PC-3 (cell line): ENCODE data around the gene BCAS3. TPM values are rescaled to one million over a fixed set of nuclear protein-coding genes. Genes with fewer than 3 reads are reported as not detected.
A peak's percentile ranks its signal among the peaks of the same experiment; 100 is the strongest.

Source experiments
- ATAC-seq: fragments of 200-7000 bp; cut with Tn5 transposase; 2 replicates; pipeline ENCODE4 v1.9.1; 2020; ENCODE audit warnings: mild to moderate bottlenecking, moderate library complexity
- BruUV-seq: library from RNA; stranded (reverse); fragments of 400-500 nt; replicated peaks from 2 replicates; lab custom pipeline; 2021; lab: Mats Ljungman, UMichigan
- CTCF ChIA-PET: fragments of 300-600 bp; sonication (Branson Sonifier 250); formaldehyde crosslinking; loops from one replicate; lab custom pipeline; 2022; ENCODE audit warnings: antibody characterized with exemption; lab: Charles Lee
- POLR2A ChIA-PET: fragments of 300-600 bp; sonication (Branson Sonifier 250); formaldehyde crosslinking; loops from one replicate; lab custom pipeline; 2022; ENCODE audit warnings: antibody characterized with exemption; ENCODE audit not compliant: unreplicated experiment; lab: Charles Lee
- DNase-seq: peaks from one replicate; pipeline ENCODE4 v3.0.0-alpha.2; 2015
- H2AFZ ChIP-seq: fragments of 300-600 bp; sonication (generic); 2 replicates; pipeline ENCODE4 v1.6.0; 2016; ENCODE audit warnings: antibody characterized with exemption, low read length
- H3F3A ChIP-seq: fragments of 300-600 bp; sonication (generic); one replicate; pipeline ENCODE4 v1.6.0; 2017; ENCODE audit warnings: antibody characterized with exemption, low read length, control low read depth, mild to moderate bottlenecking; ENCODE audit not compliant: unreplicated experiment
- H3K27ac ChIP-seq: fragments of 300-600 bp; sonication (generic); 2 replicates; pipeline ENCODE4 v1.5.1; 2016; ENCODE audit warnings: mild to moderate bottlenecking, low read length
- H3K27me3 ChIP-seq: fragments of 300-600 bp; sonication (generic); 2 replicates; pipeline ENCODE4 v1.6.1; 2016; ENCODE audit warnings: low read length, mixed read lengths
- H3K36me3 ChIP-seq: fragments of 300-600 bp; sonication (generic); 2 replicates; pipeline ENCODE4 v1.6.1; 2016; ENCODE audit warnings: low read depth, mixed run types, low read length, mixed read lengths
- H3K4me1 ChIP-seq: fragments of 300-600 bp; sonication (generic); 2 replicates; pipeline ENCODE4 v1.5.1; 2016; ENCODE audit warnings: low read length; ENCODE audit not compliant: insufficient read depth
- H3K4me2 ChIP-seq: fragments of 300-600 bp; sonication (generic); 2 replicates; pipeline ENCODE4 v1.6.0; 2016; ENCODE audit warnings: low read length
- H3K4me3 ChIP-seq: fragments of 300-600 bp; sonication (generic); 2 replicates; pipeline ENCODE4 v1.5.1; 2016; ENCODE audit warnings: mild to moderate bottlenecking, low read length, mixed read lengths
- H3K79me2 ChIP-seq: fragments of 300-600 bp; sonication (generic); 2 replicates; pipeline ENCODE4 v1.6.1; 2017; ENCODE audit warnings: low read length, mixed read lengths
- H3K9ac ChIP-seq: fragments of 300-600 bp; sonication (generic); 2 replicates; pipeline ENCODE4 v1.6.0; 2016; ENCODE audit warnings: mild to moderate bottlenecking, low read length
- H3K9me2 ChIP-seq: fragments of 300-600 bp; sonication (generic); replicated peaks from 2 replicates; pipeline ENCODE4 v1.6.1; 2016; ENCODE audit warnings: mixed run types, low read length, mixed read lengths
- H3K9me3 ChIP-seq: fragments of 300-600 bp; sonication (generic); 2 replicates; pipeline ENCODE4 v1.6.1; 2016; ENCODE audit warnings: low read length, mixed read lengths
- H4K20me1 ChIP-seq: fragments of 300-600 bp; sonication (generic); 2 replicates; pipeline ENCODE4 v1.6.1; 2016; ENCODE audit warnings: low read length, mixed read lengths
- EZH2 ChIP-seq: fragments of 300-600 bp; sonication (generic); IDR thresholded peaks from one replicate; pipeline ENCODE4 v1.6.1; 2017; ENCODE audit warnings: antibody characterized with exemption, mild to moderate bottlenecking, low read length; ENCODE audit not compliant: unreplicated experiment
- EZH2phosphoT487 ChIP-seq: fragments of 300-600 bp; sonication (generic); IDR thresholded peaks from 2 replicates; pipeline ENCODE4 v1.6.1; 2018; ENCODE audit warnings: mild to moderate bottlenecking, antibody characterized with exemption, low read length, borderline replicate concordance
- intact Hi-C: fragments of 100-400 bp; cut with micrococcal nuclease; formaldehyde crosslinking; loops from 2 replicates; pipeline ENCODE4 v1.9.0; 2023
- total RNA-seq: library from RNA; depleted of rRNA; stranded (reverse); fragments of >200 nt; gene quantifications from 2 replicates; pipeline ENCODE4 v1.2.3, GENCODE V29; 2014
- TF ChIP-seq, protein P1 (sequence below): fragments of 300-600 bp; sonication (generic); conservative IDR thresholded peaks from 2 replicates; pipeline ENCODE4 v1.5.1; 2017; ENCODE audit warnings: antibody characterized with exemption, low read depth, mild to moderate bottlenecking, low read length

BCAS3 gene
- total RNA-seq, 1 experiment from 2014 or later = 25.9 TPM

DNA sequence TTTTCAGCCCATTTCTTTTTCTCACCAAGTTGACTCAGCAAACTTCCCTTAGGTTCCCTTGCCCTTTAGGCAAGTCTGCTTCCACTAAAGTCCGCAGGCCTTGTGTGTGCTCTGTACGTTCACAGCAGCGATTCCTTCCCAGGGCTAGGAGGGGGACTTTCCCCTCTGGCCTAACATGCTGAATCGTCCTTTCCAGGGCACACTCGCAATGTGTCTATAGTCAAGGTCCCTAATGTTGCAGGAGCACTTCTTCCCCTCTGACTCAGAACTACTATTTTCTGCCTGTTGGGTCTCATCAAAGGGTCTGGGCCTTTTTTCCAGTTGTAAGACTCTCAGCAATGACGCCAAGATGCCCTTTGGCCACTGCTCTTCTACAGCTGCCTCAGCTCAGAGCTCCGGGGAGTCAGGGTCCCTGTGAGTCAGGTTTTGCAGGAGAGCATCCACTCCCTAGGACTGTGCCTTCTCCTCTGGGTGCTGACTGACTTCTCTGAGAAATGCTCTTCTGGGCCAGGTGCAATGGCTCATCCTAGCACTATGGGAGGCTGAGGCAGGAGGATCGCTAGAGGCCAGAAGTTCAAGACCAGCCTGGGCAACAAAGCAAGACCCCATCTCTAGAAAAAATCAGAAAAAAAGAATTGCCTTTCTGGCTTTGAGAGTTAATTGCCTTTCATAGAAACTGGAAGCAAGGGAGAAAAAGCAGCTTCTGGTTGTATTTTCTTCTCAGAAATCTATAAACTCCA lies 657.6 kb downstream of the BCAS3 start:
- Histone ChIP-seq H3F3A (peaks cover 22% of the 10 kb centered on the region), H3K4me1 (peaks cover 56% of the 10 kb centered on the region), H4K20me1 (no peaks in the 10 kb centered on the region), H3K27me3 (no peaks in the 10 kb centered on the region), H3K79me2 (no peaks in the 10 kb centered on the region), H3K9me3 (no peaks in the 10 kb centered on the region), H3K9ac (peak overlapping the region; percentile 59), H3K4me3 (0 out of 2 replicates have a peak overlapping the region, but pooled peaks have one; percentile 12), H3K27ac (peak overlapping the region; percentile 93), H3K9me2 (no peaks in the 10 kb centered on the region), H3K36me3 (no peaks in the 10 kb centered on the region), H2AFZ (no peak overlapping the region), H3K4me2 (peak overlapping the region; percentile 74)
- peak; percentile 72 for DNase-seq
- ChIA-PET POLR2A (no interaction called here), CTCF (interaction anchor here (0.6 to 1.1 kb wide), 5 partner anchors 14 to 364 kb away, joined by 3 to 6 read pairs (median 3); no protein-coding TSS in a partner anchor)
- no TSS peak for BruUV-seq
- no peak for TF ChIP-seq EZH2phosphoT487
- ATAC-seq = peak; percentile 5; the same call in 1 of the 2 replicates
- intact Hi-C loops = loop anchor here (5.0 kb wide), 2 partner anchors 232 to 333 kb away; no protein-coding TSS in a partner anchor

DNA sequence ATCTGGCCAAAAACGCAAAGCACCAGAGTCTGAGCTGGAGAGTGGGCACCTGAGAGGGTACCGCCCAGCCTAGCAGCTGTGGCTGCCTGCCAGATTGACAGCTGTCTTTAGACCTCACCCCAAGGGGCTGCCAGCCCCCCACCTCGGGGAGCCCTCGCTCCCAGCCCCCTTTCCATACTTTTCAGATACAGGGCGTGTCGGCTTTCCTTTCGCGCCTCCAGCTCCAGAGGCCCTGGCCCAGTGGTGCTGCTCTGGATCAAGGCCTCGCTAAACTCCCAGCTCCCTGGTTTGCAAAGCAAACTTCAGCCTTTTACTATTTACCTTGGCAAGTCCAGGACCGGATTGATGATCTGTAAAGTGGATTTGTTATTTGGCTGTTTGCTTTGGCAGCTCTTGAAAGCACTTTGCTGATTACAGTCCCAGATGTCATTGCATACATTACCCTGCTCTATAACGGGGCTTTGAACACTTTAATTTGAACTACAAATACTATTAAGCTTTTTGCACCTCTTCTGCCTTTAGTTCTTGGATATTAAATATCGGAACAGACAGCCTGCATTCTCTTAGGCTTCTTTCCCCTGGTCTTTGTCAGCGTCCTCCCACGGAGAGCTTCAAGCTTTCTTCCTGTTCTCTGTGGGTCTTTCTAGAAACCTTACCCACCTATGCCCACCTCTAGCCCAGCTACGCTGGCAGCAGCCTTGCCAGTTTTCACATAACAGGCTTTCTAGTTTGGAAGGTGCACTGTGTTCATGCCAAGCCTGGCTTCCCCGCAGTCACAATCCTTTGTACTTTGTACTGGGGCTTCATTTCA lies 658.4 kb downstream of the BCAS3 start:
- ChIA-PET CTCF (interaction anchor here (0.6 to 1.2 kb wide), 6 partner anchors 14 to 365 kb away, joined by 3 to 6 read pairs (median 3); no protein-coding TSS in a partner anchor), POLR2A (interaction anchor here (0.6 to 0.7 kb wide), 2 partner anchors 23 to 653 kb away, joined by 3 to 6 read pairs; no protein-coding TSS in a partner anchor)
- Histone ChIP-seq H3K9me3 (no peaks in the 10 kb centered on the region), H3K79me2 (no peaks in the 10 kb centered on the region), H3K27me3 (no peaks in the 10 kb centered on the region), H3K4me1 (peaks cover 64% of the 10 kb centered on the region), H3K36me3 (no peaks in the 10 kb centered on the region), H3K27ac (peak overlapping the region; percentile 93), H3K4me3 (0 out of 2 replicates have a peak overlapping the region, but pooled peaks have one; percentile 12), H4K20me1 (no peaks in the 10 kb centered on the region), H3K9ac (peak overlapping the region; percentile 59), H3F3A (peaks cover 22% of the 10 kb centered on the region), H3K4me2 (peak overlapping the region; percentile 74), H2AFZ (no peak overlapping the region), H3K9me2 (no peaks in the 10 kb centered on the region)
- no TSS peak for BruUV-seq
- ATAC-seq (peak; percentile 65), DNase-seq (peak; percentile 93)
- intact Hi-C loops = loop anchor here (2.0 to 5.0 kb wide), 4 partner anchors 29 to 334 kb away; partner anchors contain the start of gene TBX2
- TF ChIP-seq EZH2 (no peak), EZH2phosphoT487 (no peak)
- TF ChIP-seq, protein P1, sequence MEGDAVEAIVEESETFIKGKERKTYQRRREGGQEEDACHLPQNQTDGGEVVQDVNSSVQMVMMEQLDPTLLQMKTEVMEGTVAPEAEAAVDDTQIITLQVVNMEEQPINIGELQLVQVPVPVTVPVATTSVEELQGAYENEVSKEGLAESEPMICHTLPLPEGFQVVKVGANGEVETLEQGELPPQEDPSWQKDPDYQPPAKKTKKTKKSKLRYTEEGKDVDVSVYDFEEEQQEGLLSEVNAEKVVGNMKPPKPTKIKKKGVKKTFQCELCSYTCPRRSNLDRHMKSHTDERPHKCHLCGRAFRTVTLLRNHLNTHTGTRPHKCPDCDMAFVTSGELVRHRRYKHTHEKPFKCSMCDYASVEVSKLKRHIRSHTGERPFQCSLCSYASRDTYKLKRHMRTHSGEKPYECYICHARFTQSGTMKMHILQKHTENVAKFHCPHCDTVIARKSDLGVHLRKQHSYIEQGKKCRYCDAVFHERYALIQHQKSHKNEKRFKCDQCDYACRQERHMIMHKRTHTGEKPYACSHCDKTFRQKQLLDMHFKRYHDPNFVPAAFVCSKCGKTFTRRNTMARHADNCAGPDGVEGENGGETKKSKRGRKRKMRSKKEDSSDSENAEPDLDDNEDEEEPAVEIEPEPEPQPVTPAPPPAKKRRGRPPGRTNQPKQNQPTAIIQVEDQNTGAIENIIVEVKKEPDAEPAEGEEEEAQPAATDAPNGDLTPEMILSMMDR = no peak

DNA sequence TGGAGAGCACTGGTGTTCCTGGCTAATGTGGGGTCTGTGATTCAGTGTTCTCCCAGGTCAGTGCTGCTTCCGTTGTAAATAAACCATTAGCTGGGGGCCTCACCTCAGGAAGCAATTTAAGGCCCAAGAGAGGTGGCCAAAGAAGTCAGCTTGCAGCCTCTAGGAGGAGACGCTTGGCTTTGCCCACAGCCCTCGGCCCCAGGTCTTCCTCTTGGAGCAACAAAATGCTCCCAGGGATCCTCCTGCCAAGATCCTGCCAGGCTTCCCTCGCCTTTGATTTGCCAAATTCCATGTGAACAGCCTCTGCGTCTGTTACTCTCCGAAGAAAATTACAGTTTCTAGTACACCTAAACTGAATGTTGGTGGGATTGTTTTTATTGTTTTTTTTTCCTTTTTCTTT lies 659.6 kb downstream of the BCAS3 start:
- DNase-seq (peak; percentile 67), ATAC-seq (peak; percentile 21)
- CTCF ChIA-PET = no interaction called here
- peak overlapping the region; percentile 93 for H3K27ac ChIP-seq
- H3K9ac ChIP-seq = peak overlapping the region; percentile 76
- no peaks in the 10 kb centered on the region for H3K9me3 ChIP-seq
- H3F3A ChIP-seq = peaks cover 22% of the 10 kb centered on the region
- H3K36me3 ChIP-seq = no peaks in the 10 kb centered on the region
- TF ChIP-seq EZH2phosphoT487 = no peak
- TF ChIP-seq, protein P1 = peak; percentile 9; the same call in 1 of the 2 replicates
- no peaks in the 10 kb centered on the region for H4K20me1 ChIP-seq
- no TSS peak for BruUV-seq
- H3K4me1 ChIP-seq = peaks cover 64% of the 10 kb centered on the region
- H3K27me3 ChIP-seq = no peaks in the 10 kb centered on the region
- H3K4me3 ChIP-seq = peak overlapping the region; percentile 46; the same call in 1 of the 2 replicates
- no peaks in the 10 kb centered on the region for H3K9me2 ChIP-seq
- H3K4me2 ChIP-seq = peak overlapping the region; percentile 80
- POLR2A ChIA-PET = interaction anchor here (0.6 kb wide), 1 partner anchor 57 kb away, joined by 4 read pairs; no protein-coding TSS in a partner anchor
- H2AFZ ChIP-seq = peak overlapping the region; percentile 23; the same call in 1 of the 2 replicates
- H3K79me2 ChIP-seq = no peaks in the 10 kb centered on the region
- intact Hi-C loops = loop anchor here (2.0 to 5.0 kb wide), 4 partner anchors 30 to 335 kb away; partner anchors contain the start of gene TBX2
